ENCODE results near the gene SLC16A4.

- TF ChIP-seq, protein P1, sequence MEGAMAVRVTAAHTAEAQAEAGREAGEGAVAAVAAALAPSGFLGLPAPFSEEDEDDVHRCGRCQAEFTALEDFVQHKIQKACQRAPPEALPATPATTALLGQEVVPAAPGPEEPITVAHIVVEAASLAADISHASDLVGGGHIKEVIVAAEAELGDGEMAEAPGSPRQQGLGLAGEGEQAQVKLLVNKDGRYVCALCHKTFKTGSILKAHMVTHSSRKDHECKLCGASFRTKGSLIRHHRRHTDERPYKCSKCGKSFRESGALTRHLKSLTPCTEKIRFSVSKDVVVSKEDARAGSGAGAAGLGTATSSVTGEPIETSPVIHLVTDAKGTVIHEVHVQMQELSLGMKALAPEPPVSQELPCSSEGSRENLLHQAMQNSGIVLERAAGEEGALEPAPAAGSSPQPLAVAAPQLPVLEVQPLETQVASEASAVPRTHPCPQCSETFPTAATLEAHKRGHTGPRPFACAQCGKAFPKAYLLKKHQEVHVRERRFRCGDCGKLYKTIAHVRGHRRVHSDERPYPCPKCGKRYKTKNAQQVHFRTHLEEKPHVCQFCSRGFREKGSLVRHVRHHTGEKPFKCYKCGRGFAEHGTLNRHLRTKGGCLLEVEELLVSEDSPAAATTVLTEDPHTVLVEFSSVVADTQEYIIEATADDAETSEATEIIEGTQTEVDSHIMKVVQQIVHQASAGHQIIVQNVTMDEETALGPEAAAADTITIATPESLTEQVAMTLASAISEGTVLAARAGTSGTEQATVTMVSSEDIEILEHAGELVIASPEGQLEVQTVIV (IDR thresholded peaks at IDR 0.05; ENCODE audit: borderline replicate concordance, partially characterized antibody): no peak
- TF ChIP-seq EP300 (IDR thresholded peaks at IDR 0.05; ENCODE audit: borderline replicate concordance in 1 of 2, control insufficient read depth in 1 of 2, low read depth in 2 of 2, low read length in 2 of 2): no peak
- no peak for TF ChIP-seq POLR2A (IDR thresholded peaks at IDR 0.05; ENCODE audit: low read depth, low read length)
- TF ChIP-seq, protein P2, sequence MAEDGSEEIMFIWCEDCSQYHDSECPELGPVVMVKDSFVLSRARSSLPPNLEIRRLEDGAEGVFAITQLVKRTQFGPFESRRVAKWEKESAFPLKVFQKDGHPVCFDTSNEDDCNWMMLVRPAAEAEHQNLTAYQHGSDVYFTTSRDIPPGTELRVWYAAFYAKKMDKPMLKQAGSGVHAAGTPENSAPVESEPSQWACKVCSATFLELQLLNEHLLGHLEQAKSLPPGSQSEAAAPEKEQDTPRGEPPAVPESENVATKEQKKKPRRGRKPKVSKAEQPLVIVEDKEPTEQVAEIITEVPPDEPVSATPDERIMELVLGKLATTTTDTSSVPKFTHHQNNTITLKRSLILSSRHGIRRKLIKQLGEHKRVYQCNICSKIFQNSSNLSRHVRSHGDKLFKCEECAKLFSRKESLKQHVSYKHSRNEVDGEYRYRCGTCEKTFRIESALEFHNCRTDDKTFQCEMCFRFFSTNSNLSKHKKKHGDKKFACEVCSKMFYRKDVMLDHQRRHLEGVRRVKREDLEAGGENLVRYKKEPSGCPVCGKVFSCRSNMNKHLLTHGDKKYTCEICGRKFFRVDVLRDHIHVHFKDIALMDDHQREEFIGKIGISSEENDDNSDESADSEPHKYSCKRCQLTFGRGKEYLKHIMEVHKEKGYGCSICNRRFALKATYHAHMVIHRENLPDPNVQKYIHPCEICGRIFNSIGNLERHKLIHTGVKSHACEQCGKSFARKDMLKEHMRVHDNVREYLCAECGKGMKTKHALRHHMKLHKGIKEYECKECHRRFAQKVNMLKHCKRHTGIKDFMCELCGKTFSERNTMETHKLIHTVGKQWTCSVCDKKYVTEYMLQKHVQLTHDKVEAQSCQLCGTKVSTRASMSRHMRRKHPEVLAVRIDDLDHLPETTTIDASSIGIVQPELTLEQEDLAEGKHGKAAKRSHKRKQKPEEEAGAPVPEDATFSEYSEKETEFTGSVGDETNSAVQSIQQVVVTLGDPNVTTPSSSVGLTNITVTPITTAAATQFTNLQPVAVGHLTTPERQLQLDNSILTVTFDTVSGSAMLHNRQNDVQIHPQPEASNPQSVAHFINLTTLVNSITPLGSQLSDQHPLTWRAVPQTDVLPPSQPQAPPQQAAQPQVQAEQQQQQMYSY (CRISPR knock-in tag; IDR thresholded peaks at IDR 0.05): no peak
- TF ChIP-seq POLR2AphosphoS5 (IDR thresholded peaks at IDR 0.05; ENCODE audit: low read length): no peak
Measured at GRCh38 chr1:110320168-110320518, 70.7 kb downstream of the SLC16A4 start.
